DND-41 (cell line): ENCODE results near the gene ZMIZ1.

Experiments used
- ATAC-seq: fragments of 200-7000 bp; cut with Tn5 transposase; 3 replicates; pipeline ENCODE4 v1.9.1; 2021; ENCODE audit warnings: low read depth; ENCODE audit not compliant: insufficient read depth
- DNase-seq: peaks from one replicate; pipeline ENCODE4 v3.0.0-alpha.2; 2020
- H2AFZ ChIP-seq: 2 replicates; pipeline ENCODE4 v1.6.0; 2012; ENCODE audit warnings: low read depth, low read length
- H3K27ac ChIP-seq: 2 replicates; pipeline ENCODE4 v1.5.1; 2012; ENCODE audit warnings: low read length, inconsistent platforms
- H3K27me3 ChIP-seq: fragments of 200-600 bp; sonication (generic); 2 replicates; pipeline ENCODE4 v1.6.0; 2012; ENCODE audit warnings: low read length, mild to moderate bottlenecking, inconsistent platforms; ENCODE audit not compliant: insufficient read depth, poor library complexity
- H3K36me3 ChIP-seq: 2 replicates; pipeline ENCODE4 v1.5.1; 2012; ENCODE audit warnings: low read length, inconsistent platforms; ENCODE audit not compliant: insufficient read depth
- H3K4me1 ChIP-seq: 2 replicates; pipeline ENCODE4 v1.5.1; 2012; ENCODE audit warnings: mild to moderate bottlenecking, low read length; ENCODE audit not compliant: insufficient read depth
- H3K4me2 ChIP-seq: 2 replicates; pipeline ENCODE4 v1.6.0; 2012; ENCODE audit warnings: mild to moderate bottlenecking, moderate library complexity, low read length, inconsistent platforms; ENCODE audit not compliant: insufficient read depth
- H3K4me3 ChIP-seq, 2 experiments: fragments of 200-600 bp in 1 of 2; shearing (Covaris generic) in 1 of 2; 2 replicates each; pipeline ENCODE4 v1.5.1; 2012 to 2016; ENCODE audit warnings: inconsistent platforms in 2 of 2, low read length in 2 of 2, mild to moderate bottlenecking in 2 of 2, low read depth in 1 of 2, moderate library complexity in 1 of 2
- H3K79me2 ChIP-seq: 2 replicates; pipeline ENCODE4 v1.6.0; 2012; ENCODE audit warnings: low read length, inconsistent platforms; ENCODE audit not compliant: insufficient read depth
- H3K9ac ChIP-seq: 2 replicates; pipeline ENCODE4 v1.6.0; 2012; ENCODE audit warnings: low read depth, mild to moderate bottlenecking, inconsistent platforms, low read length, moderate library complexity
- H3K9me3 ChIP-seq: 2 replicates; pipeline ENCODE4 v1.5.1; 2012; ENCODE audit warnings: low read length, moderate library complexity, mild to moderate bottlenecking, inconsistent platforms; ENCODE audit not compliant: insufficient read depth, severe bottlenecking
- H4K20me1 ChIP-seq: 2 replicates; pipeline ENCODE4 v1.6.0; 2012; ENCODE audit warnings: low read length; ENCODE audit not compliant: insufficient read depth
- EZH2 ChIP-seq: IDR thresholded peaks from 3 replicates; pipeline ENCODE4 v1.6.1; 2012; ENCODE audit warnings: borderline replicate concordance, low read depth, mild to moderate bottlenecking, moderate library complexity, low read length, inconsistent platforms; ENCODE audit not compliant: severe bottlenecking
- TF ChIP-seq, protein P1 (sequence below): IDR thresholded peaks from 2 replicates; pipeline ENCODE4 v1.5.1; 2012; ENCODE audit warnings: borderline replicate concordance, low read length, moderate library complexity, mild to moderate bottlenecking; ENCODE audit not compliant: poor library complexity, severe bottlenecking; ENCODE audit errors: extremely low read depth

ZMIZ1 gene

DNA sequence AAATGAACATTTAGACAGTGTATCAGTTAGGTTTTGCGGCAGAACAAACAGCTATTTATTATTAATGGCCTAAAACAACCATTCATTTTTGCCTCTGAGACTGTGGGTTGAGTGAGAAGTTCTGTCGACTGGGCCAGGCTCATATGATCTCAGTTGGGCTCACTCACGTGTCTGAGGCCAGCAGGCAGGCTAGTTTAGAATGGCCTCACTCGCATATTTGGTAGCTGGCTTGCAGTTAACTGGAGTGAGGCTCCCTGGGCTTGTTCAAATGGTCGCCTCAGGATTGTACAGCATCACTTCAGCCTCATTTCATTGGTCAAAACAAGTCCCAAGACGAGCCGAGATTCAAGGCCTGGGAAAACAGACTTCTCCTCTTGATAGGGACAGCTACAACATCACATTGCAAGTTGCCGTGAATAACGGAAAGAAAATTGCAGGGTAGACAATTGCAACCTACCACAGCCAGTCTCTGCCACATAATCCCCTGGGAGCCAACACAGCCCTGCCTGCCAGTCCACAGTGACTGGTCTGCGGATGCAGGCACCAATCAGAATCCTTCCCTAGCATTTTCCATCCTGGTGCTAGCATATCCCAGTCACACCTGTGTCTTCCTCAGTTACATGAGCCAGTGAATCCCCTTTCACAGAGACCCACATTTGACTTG is 255.4 kb downstream of the ZMIZ1 start:
- Histone ChIP-seq H3K9ac (no peak overlapping the region), H3K79me2 (no peaks in the 10 kb centered on the region), H3K4me3 (no peak overlapping the region), H3K36me3 (no peaks in the 10 kb centered on the region), H3K4me1 (peaks cover 30% of the 10 kb centered on the region), H2AFZ (no peak overlapping the region), H3K9me3 (no peaks in the 10 kb centered on the region), H3K27me3 (peaks cover 24% of the 10 kb centered on the region), H3K4me2 (no peak overlapping the region), H4K20me1 (peaks cover 75% of the 10 kb centered on the region), H3K27ac (no peak overlapping the region)
- ATAC-seq (no peak), DNase-seq (no peak)
- TF ChIP-seq, protein P1, sequence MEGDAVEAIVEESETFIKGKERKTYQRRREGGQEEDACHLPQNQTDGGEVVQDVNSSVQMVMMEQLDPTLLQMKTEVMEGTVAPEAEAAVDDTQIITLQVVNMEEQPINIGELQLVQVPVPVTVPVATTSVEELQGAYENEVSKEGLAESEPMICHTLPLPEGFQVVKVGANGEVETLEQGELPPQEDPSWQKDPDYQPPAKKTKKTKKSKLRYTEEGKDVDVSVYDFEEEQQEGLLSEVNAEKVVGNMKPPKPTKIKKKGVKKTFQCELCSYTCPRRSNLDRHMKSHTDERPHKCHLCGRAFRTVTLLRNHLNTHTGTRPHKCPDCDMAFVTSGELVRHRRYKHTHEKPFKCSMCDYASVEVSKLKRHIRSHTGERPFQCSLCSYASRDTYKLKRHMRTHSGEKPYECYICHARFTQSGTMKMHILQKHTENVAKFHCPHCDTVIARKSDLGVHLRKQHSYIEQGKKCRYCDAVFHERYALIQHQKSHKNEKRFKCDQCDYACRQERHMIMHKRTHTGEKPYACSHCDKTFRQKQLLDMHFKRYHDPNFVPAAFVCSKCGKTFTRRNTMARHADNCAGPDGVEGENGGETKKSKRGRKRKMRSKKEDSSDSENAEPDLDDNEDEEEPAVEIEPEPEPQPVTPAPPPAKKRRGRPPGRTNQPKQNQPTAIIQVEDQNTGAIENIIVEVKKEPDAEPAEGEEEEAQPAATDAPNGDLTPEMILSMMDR, result no peak
- TF ChIP-seq EZH2, result no peak

DNA sequence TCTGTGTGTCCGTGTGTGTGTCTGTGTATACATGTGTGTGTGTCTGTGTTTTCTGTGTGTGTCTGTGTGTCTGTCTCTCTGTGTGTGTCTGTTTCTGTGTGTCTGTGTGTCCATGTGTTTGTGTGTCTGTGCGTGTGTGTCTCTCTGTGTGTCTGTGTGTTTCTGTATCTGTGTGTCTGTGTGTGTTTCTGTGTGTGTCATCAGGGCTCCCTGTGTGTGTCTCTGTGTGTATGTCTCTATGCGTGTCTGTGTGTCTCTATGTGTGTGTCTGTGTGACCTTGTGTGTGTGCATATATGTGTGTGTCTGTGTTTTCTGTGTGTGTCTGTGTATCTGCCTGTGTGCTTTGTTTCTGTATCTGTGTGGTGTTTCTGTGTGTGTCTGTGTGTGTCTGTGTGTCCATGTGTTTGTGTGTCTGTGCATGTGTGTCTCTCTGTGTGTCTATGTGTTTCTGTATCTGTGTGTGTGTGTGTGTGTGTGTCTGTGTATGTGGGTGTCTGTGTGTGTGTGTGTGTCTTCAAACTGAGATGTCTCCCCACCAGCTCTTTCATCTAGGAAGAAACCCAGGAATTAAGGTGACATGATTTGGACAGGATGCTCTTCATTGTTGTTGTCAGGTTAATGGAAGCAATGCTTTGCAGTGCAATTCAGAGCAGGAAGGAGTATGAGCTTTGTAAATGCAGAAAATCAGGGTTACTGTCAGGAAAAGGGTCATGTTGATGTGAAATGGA is 257.8 kb downstream of the ZMIZ1 start:
- DNase-seq (no peak), ATAC-seq (no peak)
- H2AFZ ChIP-seq, result no peak overlapping the region
- no peaks in the 10 kb centered on the region for H3K79me2 ChIP-seq
- H3K4me1 ChIP-seq, result peaks cover 28% of the 10 kb centered on the region
- peaks cover 58% of the 10 kb centered on the region for H4K20me1 ChIP-seq
- no peak overlapping the region for H3K4me3 ChIP-seq
- H3K4me2 ChIP-seq, result no peak overlapping the region
- TF ChIP-seq, protein P1, result no peak
- TF ChIP-seq EZH2, result no peak
- no peaks in the 10 kb centered on the region for H3K36me3 ChIP-seq
- peaks cover 11% of the 10 kb centered on the region for H3K27me3 ChIP-seq
- no peak overlapping the region for H3K9ac ChIP-seq
- H3K27ac ChIP-seq, result no peak overlapping the region
- no peaks in the 10 kb centered on the region for H3K9me3 ChIP-seq

DNA sequence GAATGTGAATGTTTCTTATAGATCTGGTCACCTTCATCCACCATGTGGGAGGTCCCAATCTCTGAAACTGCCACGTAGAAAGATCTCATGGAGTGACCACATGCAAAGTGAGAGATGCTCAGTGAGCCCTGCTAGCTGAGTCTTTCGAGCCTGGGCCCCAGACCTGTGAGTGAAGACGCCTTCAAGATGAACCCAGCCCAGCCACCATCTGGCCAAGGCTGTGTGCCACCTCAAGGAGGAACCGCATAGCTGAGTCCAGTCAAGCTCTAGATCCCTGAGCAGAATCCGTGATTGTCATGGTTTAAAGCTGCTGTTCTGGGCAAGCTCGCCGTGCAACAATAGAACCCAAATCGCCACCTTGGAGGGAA is 258.3 kb downstream of the ZMIZ1 start:
- TF ChIP-seq EZH2, result no peak
- TF ChIP-seq, protein P1, result no peak
- H3K4me3 ChIP-seq, result no peak overlapping the region
- H3K27me3 ChIP-seq, result peaks cover 13% of the 10 kb centered on the region
- peaks cover 54% of the 10 kb centered on the region for H4K20me1 ChIP-seq
- ATAC-seq, result no peak
- no peak overlapping the region for H2AFZ ChIP-seq
- H3K4me2 ChIP-seq, result no peak overlapping the region
- H3K36me3 ChIP-seq, result no peaks in the 10 kb centered on the region
- no peaks in the 10 kb centered on the region for H3K79me2 ChIP-seq
- no peak for DNase-seq
- no peak overlapping the region for H3K9ac ChIP-seq
- peaks cover 27% of the 10 kb centered on the region for H3K4me1 ChIP-seq
- no peak overlapping the region for H3K27ac ChIP-seq
- H3K9me3 ChIP-seq, result no peaks in the 10 kb centered on the region
